Esophagus muscularis mucosa (tissue), 3 donors: Measurements from ENCODE around the gene RAPH1.

Experiments
- CTCF ChIP-seq, 3 experiments: fragments of 200-600 bp in 2 of 3; fragments of 450-650 bp in 1 of 3; sonication (generic) in 2 of 3; IDR thresholded peaks; one replicate each; pipeline ENCODE4 v1.5.1; 2017 to 2019; ENCODE audit warnings: antibody characterized with exemption in 3 of 3, mild to moderate bottlenecking in 2 of 3, moderate library complexity in 1 of 3
- POLR2AphosphoS5 ChIP-seq, 2 donors: sonication (generic); formaldehyde crosslinking; IDR thresholded peaks; one replicate each; pipeline ENCODE4 v1.6.1; 2017; ENCODE audit warnings: antibody characterized with exemption in 2 of 2

GRCh38 chr2:203543898-203544328, 8.8 kb upstream of the RAPH1 start:
- no peak for TF ChIP-seq POLR2AphosphoS5 (IDR thresholded peaks at IDR 0.05)
- no peak for TF ChIP-seq CTCF (IDR thresholded peaks at IDR 0.05)
